LNCaP clone FGC (cell line): ENCODE results near the gene PAN2.

Source experiments
- DNase-seq: peaks from one replicate; pipeline ENCODE4 v3.0.0-alpha.2; 2011; ENCODE audit warnings: low read depth
- H3K4me3 ChIP-seq: 2 replicates; pipeline ENCODE4 v1.5.1; 2011; ENCODE audit warnings: mild to moderate bottlenecking, low read depth, low read length, control low read depth
- TF ChIP-seq, protein P1 (sequence below): IDR thresholded peaks from 2 replicates; pipeline ENCODE4 v1.5.1; 2012; ENCODE audit warnings: mild to moderate bottlenecking; ENCODE audit not compliant: control insufficient read depth, insufficient read depth; ENCODE audit errors: extremely low read depth

Gene PAN2

DNA sequence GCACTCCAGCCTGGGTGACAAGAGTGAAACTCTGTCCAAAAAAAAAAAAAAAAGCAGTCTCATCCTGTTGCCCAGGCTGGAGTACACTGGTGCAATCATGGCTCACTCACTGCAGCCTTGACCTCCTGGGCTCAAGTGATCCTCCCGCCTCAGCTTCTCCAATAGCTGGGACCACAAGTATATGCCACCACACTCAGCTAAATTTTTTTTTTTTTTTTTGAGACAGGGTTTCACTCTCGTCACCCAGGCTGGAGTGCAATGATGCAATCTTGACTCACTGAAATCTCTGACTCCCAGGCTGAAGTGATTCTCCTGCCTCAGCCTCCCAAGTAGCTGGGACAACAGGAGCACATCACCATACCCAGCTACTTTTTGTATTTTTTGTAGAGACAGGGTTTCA, 12.8 kb downstream of the PAN2 start:
- H3K4me3 ChIP-seq, result no peak overlapping the region
- no peak for DNase-seq
- TF ChIP-seq, protein P1, sequence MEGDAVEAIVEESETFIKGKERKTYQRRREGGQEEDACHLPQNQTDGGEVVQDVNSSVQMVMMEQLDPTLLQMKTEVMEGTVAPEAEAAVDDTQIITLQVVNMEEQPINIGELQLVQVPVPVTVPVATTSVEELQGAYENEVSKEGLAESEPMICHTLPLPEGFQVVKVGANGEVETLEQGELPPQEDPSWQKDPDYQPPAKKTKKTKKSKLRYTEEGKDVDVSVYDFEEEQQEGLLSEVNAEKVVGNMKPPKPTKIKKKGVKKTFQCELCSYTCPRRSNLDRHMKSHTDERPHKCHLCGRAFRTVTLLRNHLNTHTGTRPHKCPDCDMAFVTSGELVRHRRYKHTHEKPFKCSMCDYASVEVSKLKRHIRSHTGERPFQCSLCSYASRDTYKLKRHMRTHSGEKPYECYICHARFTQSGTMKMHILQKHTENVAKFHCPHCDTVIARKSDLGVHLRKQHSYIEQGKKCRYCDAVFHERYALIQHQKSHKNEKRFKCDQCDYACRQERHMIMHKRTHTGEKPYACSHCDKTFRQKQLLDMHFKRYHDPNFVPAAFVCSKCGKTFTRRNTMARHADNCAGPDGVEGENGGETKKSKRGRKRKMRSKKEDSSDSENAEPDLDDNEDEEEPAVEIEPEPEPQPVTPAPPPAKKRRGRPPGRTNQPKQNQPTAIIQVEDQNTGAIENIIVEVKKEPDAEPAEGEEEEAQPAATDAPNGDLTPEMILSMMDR, result no peak

DNA sequence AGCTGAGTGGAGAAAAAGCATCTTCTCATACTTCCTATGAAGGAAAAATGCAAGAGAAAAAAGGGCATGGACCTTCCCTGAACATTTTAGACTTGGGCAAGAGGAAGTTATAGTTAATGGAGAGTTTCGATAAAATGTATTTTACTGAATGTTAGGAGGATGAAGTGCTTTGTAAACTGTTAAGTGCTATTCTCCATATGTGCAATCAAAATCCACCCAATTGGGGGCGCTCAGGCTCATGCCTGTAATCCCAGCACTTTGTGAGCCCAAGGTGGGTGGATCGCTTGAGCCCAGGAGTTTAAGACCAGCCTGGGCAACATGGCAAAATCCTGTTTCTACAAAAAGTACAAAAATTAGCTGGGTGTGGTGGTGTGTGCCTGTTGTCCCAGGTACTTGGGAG, 16.1 kb downstream of the PAN2 start:
- TF ChIP-seq, protein P1, result 0 out of 2 replicates have a peak, but pooled peaks have one; percentile 3
- H3K4me3 ChIP-seq, result no peak overlapping the region
- no peak for DNase-seq

DNA sequence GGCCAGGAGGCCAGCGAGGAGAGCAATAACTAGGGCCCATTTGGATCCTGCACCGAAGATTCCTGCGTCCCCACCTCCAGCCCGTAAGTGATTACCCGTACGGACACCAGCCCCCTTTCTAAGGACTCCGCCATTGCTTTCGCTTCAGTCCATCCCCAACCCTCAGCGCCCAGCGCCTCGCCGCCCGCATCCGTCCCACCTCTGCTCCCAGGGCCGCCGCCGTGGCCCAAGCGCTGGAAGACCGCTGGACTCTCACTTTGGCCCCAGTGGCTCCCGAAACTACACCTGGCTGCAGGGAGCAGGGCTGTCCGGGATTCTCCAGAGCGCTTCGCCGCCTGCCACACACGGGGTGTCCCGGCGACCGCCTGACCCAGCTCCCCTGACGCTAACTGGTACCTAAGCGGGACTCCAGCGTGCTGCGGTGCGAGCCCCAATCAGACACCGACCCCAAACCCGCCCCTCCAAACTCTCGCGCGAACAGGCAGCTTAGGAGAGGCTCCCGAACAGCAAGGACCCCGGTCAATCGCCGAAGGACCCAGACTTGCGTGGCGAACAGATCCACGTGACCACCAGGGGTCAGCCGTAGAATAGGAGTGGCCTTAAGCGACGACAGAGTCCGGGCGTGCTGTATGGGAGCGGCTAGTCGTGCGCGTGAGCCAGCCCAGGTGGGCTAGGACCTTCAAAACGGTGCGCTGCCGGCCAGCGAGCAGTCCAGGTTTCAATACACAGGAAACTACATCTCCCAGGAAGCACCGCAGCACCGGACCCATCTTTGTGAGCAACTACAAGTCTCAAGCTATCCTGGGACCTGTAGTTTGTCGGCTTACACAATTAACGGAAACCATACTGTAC, 18.0 kb downstream of the PAN2 start, which contains the start of gene CNPY2:
TSS of gene CNPY2 (minus strand) at position 367 of the 852 bp plus-strand sequence. CDS start 771 bp downstream, outside the sequence.
- DNase-seq, result peak; percentile 98
- H3K4me3 ChIP-seq, result peak within 1 kb of the TSS; percentile 95
- TF ChIP-seq, protein P1, result 0 out of 2 replicates have a peak, but pooled peaks have one; percentile 23

DNA sequence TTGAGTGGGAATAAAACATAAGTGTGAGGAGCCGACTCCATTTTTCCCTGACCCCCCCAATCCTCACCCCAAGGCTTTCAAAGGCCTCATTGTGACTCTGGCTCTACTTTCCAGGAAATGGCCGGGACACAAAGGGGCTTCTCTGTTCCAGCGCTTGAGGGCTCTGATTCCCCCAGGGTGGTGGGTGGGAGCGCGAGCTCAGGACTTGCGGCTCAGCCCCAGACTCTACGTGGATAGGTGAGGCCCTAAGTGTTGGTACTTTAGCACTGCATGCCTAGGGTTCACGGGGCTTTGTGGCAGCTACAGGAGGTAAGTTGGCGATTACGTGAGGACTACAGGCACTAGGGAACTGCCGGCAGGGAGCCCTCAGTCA, 18.6 kb downstream of the PAN2 start:
- TF ChIP-seq, protein P1, result no peak

DNA sequence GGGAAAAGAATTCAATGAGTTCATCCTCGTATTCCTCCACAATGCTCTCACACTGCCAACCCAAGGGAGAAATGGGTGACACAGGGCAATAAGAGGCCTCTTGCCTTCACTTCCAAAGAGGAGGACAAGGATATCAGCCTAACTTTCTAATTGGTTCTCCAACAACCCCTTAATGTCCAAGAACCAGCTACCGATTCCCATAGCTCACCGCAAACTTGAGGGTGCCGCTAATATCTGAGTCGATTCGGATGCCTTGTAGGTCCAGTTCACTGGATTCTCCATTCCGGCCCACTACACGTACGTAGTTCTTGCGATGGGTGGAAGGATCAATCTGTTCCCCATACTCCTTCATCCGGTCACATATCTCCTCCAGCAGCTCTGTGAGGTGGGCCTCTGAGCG, 22.8 kb downstream of the PAN2 start:
- DNase-seq, result no peak
- TF ChIP-seq, protein P1, result no peak
- no peak overlapping the region for H3K4me3 ChIP-seq

More for the DNA sequence above, 18.6 kb downstream of the PAN2 start:
- peak overlapping the region; percentile 95 for H3K4me3 ChIP-seq
- DNase-seq, result no peak

DNA sequence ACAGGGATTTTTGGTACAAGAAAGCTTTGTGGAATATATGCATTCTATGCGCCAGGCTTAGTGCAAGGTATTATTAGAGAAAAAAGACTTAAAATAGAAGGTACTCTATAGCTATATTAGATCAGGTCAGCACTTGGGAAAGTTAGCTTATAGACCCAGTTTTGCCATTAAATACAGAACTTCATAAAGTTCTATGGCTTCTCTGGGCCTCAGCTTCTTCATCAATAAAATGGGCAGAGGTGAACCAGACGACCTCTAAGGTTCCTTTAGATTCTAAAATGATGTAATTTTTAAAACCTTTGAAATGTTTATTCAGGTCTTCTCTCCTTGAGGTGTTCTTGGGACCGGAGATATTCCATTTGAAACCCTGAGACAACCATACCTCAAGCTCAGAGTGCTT, 25.1 kb downstream of the PAN2 start:
- no peak for DNase-seq

More for the DNA sequence above, 25.1 kb downstream of the PAN2 start:
- H3K4me3 ChIP-seq, result no peak overlapping the region
- TF ChIP-seq, protein P1, result no peak
